HG03442 (cell line): ENCODE data around the gene AP1M1.
"Not testable (repeated sequence)": the region's sequence is repeated elsewhere in the genome, so short reads cannot be mapped to it uniquely, and the experiment has no call there.

ENCODE experiments used
- ATAC-seq: cut with Tn5 transposase; IDR thresholded peaks from one replicate; pipeline ENCODE4 v1.9.1; 2021; ENCODE audit warnings: mild to moderate bottlenecking, moderate library complexity; ENCODE audit not compliant: unreplicated experiment

Gene AP1M1

DNA sequence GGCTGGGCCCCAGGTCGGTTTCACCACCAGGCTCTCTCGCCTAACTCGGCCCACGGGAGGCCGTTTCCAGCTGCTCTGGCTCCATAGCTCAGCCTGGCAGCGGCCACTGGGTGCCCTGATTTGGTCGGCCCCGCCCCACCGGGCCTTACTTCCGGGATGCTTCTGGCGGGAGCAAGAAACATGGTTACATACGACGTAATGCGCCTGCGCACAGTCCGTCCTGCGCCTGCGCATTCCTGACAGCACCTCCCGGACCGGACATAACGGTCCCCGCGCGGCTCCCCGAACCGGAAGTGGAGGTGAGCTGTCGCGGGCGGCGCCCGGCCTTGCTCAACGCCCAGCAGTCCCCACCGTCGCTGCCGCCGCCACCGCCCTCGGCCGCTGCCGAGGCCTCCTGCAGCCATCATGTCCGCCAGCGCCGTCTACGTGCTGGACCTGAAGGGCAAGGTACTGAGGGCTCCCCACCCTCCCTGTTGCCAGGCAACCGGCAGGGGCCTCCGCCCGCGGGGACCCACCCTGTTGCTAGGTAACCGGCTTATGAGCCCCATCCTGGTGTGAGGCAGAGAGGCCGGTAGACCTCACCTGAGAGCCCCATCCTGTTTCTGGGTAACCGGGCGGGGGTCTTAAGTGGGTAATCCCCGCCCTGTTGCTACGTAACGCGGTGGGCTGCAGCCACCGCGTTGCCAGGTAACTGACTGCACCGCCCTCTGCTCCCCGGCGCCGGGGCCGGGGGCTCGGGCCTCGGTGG is at the start of gene AP1M1:
Gene AP1M1, plus strand, starts transcription at position 290 of the 748 bp plus-strand sequence. Its CDS starts 116 bp downstream, at position 406.
- ATAC-seq: peak; percentile 85

DNA sequence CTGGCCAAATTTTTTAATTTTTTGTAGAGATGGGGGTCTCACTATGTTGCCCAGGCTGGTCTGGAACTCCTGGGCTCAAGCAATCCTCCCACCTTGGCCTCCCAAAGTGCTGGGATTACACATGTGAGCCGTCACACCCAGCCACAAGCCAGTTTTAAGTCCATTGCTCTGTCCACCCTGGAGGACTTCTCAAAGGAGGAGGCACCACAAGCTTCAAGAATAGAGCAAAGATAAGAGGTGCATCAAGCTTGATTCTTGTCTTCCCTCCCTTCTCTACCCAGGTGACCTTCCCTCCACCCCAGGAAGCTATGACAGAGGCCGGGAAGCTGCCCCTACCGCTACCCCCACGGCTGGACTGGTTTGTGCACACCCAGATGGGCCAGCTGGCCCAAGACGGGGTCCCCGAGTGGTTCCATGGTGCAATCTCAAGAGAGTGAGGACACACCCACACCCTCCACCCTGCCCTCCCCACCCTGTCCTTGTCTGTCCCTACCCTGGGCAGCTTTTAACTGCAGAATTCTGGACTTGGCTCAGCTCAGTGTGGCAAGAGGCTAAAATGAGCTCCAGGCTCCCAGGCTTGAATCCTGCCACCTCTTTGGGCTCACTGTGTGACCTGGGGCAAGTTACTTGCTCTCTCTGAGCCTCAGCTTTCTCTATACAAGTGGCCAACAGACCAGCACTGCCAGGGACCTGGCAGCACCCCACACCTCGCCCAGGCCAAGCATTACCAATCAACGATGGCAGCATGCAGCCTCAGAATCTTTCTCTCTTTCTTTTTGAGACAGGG is 49.1 kb upstream of the AP1M1 start:
- no peak for ATAC-seq

DNA sequence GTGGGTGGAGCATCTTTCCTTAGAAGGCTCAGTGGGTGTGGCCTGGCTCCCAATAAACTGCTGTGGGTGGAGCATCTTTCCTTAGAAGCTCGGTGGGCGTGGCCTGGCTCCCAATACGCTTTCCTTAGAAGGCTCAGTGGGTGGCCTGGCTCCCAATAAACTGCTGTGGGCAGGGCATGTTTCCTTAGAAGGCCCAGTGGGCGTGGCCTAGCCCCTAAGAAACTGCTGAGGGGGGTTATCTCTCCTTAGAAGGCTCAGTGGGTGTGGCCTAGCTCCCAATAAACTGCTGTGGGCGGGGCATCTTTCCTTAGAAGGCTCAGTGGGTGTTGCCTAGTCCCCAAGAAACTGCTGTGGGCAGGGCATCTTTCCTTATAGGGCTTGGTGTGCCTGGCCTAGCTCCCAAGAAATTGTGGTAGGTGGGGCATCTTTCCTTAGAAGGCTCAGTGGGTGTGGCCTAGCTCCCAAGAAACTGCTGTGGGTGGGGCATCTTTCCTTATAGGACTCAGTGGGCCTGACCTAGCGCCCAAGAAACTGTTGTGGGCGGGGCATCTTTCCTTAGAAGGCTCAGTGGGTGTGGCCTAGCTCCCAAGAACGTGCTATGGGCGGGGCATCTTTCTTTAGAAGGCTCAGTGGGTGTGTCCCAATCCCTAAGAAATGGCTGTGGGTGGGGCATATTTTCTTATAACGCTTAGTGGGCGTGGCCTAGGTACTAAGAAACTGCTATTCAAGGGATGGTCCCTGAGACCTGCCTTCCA is 44.0 kb upstream of the AP1M1 start:
- no peak for ATAC-seq

DNA sequence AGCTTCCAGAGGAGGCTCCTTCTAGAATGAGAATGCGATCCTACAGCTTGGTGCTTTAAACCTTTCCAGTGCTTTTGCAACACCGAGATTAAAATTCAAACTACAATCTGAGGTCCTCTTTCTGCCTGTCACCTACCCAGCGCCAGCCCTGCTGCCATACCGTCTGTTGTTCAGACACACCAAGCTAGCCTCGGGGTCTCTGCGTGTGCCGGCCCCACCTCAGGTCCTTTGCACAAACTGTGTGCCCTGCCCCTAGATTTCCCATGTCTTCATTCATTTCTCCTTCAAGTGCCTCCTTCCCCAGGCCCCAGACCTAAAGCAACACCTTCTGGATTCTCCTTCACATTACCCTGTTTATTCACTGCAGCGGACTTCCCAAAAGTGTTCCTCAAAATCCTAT is 43.2 kb upstream of the AP1M1 start:
- no peak for ATAC-seq

DNA sequence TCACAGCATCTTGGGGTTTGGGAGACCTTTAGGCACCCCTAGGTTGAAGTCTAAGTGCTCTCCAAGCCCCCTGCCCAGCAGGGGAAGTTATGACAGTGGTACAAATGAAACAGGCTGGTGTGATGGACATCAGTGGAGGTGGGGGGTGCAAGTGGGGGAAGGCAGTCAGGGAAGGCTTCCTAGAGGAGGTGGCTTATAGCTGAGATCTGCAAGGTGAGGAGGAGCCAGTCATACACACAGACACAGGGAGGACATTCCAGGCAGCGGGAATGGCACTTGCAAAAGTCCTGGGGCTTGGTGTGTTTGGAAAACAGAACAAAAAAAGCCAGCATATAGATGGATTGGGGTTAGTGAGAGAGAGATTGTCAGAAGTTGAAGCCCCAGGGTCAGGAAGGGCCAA is 42.6 kb upstream of the AP1M1 start:
- no peak for ATAC-seq

DNA sequence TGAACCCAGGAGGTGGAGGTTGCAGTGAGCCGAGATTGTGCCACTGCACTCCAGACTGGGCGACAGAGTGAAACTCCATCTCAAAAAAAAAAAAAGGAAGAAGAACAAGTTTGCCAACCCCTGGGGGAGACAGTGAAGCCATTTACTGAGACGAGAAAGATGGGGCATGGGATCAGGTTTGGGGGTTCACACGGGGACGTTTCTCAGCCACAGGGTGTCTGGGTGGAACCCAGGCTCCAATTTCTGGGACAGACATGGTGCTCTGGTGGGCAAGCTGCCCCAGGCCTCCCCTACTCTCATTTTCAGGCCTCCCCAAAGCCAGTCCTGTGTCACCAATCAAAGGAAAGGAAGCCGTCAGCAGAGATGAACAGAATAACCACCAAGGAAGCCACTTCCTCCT is 40.8 kb upstream of the AP1M1 start:
- ATAC-seq: no peak

DNA sequence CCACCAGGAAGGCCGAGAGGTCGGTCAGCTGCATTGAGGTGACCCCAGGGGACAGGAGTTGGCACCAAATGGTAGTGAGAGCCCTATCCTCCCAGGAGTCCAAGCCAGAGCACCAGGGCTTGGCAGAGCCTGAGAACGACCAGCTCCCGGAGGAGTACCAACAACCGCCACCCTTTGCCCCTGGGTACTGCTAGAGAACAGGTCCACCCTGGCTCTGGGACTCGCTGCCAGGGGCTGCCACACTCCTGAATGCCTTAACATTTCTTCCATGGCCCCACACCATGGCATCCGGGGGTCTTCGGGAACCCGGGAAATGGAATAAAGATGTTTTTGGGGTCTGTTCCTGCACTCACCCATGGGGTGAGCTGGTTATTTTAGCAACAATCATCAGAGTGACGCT is 40.1 kb upstream of the AP1M1 start:
- no peak for ATAC-seq

DNA sequence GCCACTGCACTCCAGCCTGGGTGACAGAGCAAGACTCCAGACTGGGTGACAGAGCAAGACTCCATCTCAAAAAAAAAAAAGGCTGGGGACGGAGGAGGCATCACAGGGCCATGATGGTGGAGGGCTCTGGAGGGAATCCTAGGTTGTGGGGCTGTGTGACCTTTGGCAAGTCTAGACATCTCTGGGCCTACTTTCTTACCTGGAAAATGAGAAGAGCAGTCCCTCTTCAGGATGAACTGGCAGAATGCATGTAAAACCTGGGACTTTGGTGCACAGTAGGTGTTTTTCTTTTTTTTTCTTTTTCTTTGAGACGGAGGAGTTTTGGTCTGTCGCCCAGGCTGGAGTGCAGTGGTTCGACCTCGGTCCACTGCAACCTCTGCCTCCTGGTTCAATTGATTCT is 38.1 kb upstream of the AP1M1 start:
- no peak for ATAC-seq

DNA sequence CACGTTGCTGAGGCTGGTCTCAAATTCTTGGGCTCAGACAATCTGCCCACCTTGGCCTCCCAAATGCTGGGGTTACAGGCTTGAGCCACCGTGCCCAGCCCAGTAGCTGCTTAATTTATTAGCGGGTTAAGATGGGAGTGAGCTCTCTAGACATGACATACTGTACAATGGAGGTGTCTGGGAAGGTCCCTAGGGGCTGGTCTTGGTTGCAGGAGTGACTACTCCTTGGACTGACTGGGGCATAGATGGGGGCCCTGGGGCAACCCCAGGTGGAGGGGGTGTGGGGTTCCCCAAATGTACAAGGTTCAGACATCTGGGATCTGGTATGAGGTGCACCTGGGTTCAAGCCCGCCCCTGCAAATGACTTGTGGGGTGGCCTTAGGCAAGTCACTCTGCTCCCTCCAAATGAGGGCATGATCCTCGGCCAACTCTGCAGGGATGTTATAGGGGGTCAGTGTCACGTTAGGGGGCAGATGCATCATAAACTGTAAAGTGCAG is 37.2 kb upstream of the AP1M1 start:
- ATAC-seq: no peak

DNA sequence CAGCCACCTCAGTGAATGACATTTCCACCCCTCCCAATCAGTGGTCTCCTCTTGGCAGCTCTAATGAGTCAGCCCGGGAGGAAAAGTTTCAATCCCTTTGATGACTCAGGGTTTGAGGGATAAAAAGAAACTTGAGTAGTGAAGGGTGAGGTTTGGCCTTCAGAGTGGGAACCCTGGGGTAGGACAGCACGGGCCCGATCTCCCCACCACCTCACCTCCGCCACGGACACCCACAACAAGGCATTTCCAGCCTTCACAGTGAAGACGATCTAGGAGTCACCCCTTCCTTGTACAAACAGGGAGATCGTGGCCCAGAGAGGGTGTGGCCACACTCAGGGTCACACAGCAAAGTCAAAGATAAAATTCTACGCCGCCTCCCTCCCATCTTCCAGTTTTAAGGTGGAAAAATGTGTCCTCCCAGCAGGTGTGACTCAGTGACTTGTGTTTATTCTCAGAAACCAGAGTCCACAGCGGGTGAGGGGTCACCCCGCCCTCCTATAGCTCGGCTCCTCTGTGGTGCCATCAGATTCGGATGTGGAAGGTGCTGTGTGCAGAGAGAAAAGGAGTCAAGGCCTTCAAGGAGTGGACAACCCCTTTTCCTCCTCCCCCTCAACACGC is 36.7 kb upstream of the AP1M1 start:
- ATAC-seq: no peak

DNA sequence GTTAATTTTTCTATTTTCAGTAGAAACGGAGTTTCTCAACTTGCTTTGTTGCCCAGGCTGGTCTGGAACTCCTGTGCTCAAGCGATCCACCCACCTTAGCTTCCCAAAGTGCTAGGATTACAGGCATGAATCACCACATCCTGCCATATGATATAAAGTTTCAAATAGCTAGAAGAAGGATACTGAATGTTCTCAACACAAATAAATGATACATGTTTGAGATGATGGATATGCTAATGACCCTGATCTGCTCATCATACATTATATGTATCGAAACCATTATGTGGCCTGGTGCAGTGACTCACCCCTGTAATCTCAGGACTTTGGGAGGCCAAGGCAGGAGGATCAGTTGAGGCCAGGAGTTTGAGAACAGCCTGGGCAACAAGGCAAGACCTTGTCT is 35.9 kb upstream of the AP1M1 start:
- no peak for ATAC-seq

DNA sequence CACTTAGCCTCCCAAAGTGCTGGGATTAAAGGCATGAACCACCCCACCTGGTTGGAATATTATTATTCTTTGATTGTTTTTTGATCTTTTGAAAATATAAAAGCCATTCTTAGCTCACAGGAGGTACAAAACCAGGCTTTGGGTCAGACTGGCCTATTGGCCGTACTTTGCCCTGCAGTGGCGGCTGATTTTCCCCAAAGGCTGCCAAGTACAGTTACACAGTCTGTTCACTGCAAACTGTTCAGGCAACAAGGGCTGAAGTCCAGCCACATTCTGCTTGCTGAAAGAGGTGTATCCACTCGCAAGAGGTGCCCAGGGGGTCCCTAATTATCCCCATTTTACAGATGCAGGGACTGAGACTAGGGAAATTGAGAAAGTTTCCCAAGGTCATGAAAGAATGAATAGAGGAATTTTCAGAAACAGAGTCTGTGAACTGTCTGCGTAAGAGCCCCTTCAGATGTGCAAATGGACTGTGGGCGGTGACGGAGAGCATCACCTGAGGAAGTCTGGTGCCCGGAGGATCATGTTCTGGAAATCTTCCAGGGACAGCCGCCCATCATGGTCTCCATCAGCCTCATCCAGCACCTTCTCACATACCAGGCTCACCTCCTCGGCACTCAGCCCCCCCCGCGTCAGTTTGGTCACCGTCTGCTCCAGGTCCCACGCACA is 33.4 kb upstream of the AP1M1 start:
- no peak for ATAC-seq

DNA sequence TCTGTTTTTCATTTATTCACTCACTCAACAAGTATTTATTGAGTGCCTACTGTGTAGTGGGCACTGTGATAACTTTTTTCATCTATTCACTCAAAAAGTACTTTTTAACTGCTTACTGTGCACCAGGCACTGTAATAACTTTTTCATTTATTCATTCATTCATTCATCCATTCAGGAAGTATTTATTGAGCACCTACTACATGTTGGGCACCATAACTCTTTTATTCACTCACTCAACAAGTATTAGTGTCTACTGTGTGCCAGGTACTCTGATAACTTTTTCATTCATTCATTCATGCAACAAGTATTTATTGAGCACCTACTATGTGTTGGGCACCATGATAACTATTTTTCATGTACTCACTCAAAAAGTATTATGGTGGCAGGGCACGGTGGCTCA is 31.3 kb upstream of the AP1M1 start:
- no peak for ATAC-seq

DNA sequence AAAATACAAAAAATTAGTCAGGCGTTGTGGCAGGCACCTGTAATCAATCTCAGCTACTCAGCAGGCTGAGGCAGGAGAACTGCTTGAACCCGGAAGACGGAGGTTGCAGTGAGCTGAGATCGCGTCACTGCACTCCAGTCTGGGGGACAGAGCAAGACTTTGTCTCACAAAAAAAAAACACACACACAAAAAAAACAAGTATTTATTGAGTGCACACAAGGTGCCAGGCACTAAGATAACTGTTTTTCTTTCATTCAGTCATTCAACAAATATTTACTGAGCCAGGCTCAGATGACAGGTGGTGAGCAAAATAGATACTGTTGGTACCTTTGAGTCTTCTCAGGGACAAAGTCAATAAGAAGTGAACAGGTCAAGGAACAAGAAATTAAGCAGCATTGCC is 30.7 kb upstream of the AP1M1 start:
- no peak for ATAC-seq

DNA sequence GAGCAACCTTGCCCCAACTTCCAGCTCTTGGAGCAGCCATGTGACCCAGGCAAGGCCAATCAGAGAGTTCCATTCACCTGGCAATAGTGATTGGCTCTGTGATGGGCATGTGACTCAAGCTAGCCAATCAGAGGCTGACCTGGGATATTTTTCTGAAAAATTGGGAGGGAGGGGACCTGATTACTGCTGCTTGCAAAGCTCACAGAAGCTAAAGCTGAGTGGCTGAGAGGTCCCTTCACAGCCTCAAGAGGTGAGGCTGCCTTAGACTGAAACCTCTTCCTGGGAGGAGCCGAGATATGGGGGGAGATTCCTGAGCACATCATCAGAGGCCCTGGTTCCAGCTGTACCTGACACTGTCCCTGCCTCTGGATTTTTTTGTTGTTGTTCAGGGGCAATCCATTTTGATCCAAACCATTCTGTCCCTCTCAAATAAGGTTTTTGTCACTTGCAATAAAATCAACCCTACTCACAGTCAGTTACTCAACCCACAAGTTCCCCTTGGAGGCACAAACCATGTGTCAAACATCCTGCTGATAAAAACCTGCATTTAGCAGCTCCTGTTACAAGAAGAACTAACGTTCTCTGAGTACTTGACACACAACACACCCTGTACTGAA is 29.1 kb upstream of the AP1M1 start:
- ATAC-seq: no peak

DNA sequence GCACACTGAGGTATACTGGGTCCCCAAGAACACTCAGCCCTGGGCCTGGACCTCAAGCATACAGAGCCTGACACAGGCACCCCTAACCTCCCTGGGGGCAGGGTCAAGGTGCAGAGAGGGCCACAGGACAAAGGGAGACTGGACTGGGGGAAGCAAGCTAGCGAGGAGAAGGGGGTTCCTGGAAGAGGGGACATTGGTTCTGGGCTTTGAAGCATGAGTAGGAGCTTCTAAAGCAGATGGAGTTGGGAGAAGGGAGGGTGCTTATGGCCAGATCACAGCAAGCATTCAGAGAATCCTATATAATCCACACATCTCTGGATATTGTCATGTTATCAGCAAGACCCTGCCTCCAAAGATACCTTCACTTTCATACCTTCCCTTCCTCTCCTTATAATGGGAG is 27.6 kb upstream of the AP1M1 start:
- no peak for ATAC-seq

DNA sequence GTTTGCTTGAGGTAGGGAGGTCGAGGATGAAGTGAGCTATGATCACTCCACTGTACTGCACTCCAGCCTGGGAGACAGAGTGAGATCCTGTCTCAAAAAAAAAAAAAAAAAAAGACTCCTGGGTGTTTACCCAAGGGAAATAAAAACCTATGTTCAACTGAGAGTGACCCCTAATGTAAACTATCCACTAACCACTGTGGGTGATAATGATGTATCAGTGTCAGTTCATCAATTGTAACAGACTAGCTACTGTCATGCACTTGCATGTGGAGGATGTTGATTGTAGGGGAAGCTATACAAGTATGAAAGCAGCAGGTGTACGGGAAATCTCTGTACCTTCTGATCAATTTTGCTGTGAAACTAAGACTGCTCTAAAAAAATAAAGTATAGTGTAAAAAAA is 21.8 kb upstream of the AP1M1 start:
- ATAC-seq: no peak

DNA sequence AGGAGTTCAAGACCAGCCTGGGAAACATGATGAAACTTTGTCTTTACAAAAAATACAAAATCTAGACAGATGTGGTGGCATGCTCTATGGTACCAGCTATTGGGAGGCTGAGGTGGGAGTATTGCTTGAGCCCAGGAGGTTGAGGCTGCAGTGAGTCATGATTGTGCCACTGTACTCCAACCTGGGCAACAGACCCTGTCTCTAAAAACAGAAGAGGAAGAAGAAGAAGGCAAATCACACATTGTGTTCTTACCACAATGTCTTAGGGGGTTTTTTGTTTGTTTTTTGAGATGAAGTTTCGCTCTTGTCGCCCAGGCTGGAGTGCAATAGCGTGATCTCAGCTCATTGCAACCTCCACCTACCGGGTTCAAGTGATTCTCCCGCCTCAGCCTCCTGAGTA is 18.8 kb upstream of the AP1M1 start:
- not testable (repeated sequence) for ATAC-seq

DNA sequence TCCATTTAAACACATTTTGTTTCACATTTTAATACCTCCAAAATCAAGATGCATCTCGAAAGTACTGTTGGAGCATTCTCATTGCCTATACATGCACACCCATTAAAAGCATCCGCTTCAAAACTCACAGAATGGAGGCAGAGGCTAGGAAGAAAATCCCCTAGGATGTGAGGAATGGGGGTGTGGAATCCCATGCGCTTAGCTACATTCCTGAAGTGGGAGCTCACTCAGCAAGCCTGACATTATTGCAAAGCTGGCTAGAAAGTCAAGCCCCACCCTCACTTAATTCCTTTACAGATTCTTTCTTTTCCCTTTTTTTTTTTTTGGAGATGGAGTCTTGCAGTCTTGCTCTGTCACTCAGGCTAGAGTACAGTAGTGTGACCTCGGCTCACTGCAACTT is 17.1 kb upstream of the AP1M1 start:
- no peak for ATAC-seq

DNA sequence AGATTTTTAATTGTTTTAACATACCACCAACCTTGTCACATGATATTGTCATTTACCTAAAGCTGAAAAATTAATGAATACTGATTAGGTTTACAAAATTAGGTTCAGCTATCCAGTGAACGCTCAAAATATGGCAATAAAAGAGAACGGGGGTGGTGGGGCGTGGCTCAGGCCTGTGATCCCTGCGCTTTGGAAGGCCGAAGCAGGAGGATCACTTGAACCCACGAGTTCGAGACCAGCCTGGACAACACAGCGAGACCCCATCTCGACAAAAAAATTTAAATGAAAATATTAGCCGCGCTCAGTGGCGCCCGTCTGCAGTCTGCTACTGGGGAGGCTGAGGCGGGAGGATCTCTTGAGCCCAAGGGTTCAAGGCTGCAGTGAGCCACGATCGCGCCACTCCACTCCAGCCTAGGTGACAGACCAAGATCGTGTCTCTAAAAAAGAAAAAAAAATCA is 13.0 kb upstream of the AP1M1 start:
- no peak for ATAC-seq
